Right ventricle myocardium superior (tissue), 1 donor: ENCODE measurements around the gene OR56A5. TPM values are rescaled to one million over a fixed set of nuclear protein-coding genes. Genes with fewer than 3 reads are reported as not detected.

Experiments used
- ATAC-seq: fragments of 200-7000 bp; cut with Tn5 transposase; one replicate; pipeline ENCODE4 v1.9.1; 2020; ENCODE audit warnings: mild to moderate bottlenecking; ENCODE audit not compliant: poor library complexity
- DNase-seq: peaks from one replicate; pipeline ENCODE4 v3.0.0-alpha.2; 2020
- intact Hi-C: fragments of 100-400 bp; cut with DNase I; formaldehyde crosslinking; loops from one replicate; pipeline ENCODE4 v1.11.2; 2022
- total RNA-seq: library from RNA; stranded (reverse); fragmentation: NEBNext Ultra II Directional; extraction: Animal tissue kit (Norgen Biotek cat#: 25700); gene quantifications from one replicate; pipeline ENCODE4 v1.2.1, GENCODE V29; 2021
- donor health status: DM: no; HTN: yes; CAD: no; lungs with severe emphysema.

OR56A5 gene
- total RNA-seq, 1 donor from 2014 or later = not detected

- DNase-seq = no peak
- ATAC-seq = no peak
- intact Hi-C loops = no loop called here
These were observed 30.3 kb downstream of the OR56A5 start for GRCh38 chr11:5937868-5938602.

GRCh38 chr11:5933116-5933515 lies 35.2 kb downstream of the OR56A5 start:
- ATAC-seq = no peak
- intact Hi-C loops = no loop called here
- no peak for DNase-seq

- ATAC-seq (no peak), DNase-seq (no peak)
- intact Hi-C loops = no loop called here
These were observed 35.6 kb downstream of the OR56A5 start for GRCh38 chr11:5932671-5933070.

GRCh38 chr11:5931061-5931460 lies 37.2 kb downstream of the OR56A5 start:
- intact Hi-C loops = no loop called here
- ATAC-seq (no peak), DNase-seq (no peak)

GRCh38 chr11:5930614-5931013 lies 37.7 kb downstream of the OR56A5 start:
- intact Hi-C loops = no loop called here
- DNase-seq (no peak), ATAC-seq (no peak)

GRCh38 chr11:5929571-5930368 lies 38.5 kb downstream of the OR56A5 start:
- ATAC-seq = no peak
- intact Hi-C loops = no loop called here
- DNase-seq = no peak

- no peak for DNase-seq
- no peak for ATAC-seq
- intact Hi-C loops = no loop called here
These were observed 39.5 kb downstream of the OR56A5 start for GRCh38 chr11:5928811-5929210.

GRCh38 chr11:5928271-5928670 lies 40.0 kb downstream of the OR56A5 start:
- intact Hi-C loops = no loop called here
- ATAC-seq (no peak), DNase-seq (no peak)

- intact Hi-C loops = no loop called here
- DNase-seq = no peak
- no peak for ATAC-seq
These were observed 44.5 kb downstream of the OR56A5 start for GRCh38 chr11:5923794-5924193.

- no peak for DNase-seq
- intact Hi-C loops = no loop called here
These were observed 44.9 kb downstream of the OR56A5 start for GRCh38 chr11:5923427-5923776.

GRCh38 chr11:5922749-5923426 lies 45.4 kb downstream of the OR56A5 start:
- intact Hi-C loops = no loop called here
- ATAC-seq (no peak), DNase-seq (no peak)

More at GRCh38 chr11:5923427-5923776, 44.9 kb downstream of the OR56A5 start:
- ATAC-seq = no peak

Other genes starting within 250 kb of the OR56A5 start
- gene OR56B1, start 232.0 kb downstream of the OR56A5 start, total RNA-seq = not detected
- gene OR52N4, start 214.3 kb downstream of the OR56A5 start, total RNA-seq = not detected
- gene OR52N5, start 185.1 kb downstream of the OR56A5 start, total RNA-seq = not detected
- gene OR52N1, start 177.2 kb downstream of the OR56A5 start, total RNA-seq = not detected
- not detected for gene OR52N2, start 159.6 kb downstream of the OR56A5 start, total RNA-seq
- gene OR52E6, start 126.6 kb downstream of the OR56A5 start, total RNA-seq = not detected
- not detected for gene OR52E8, start 110.8 kb downstream of the OR56A5 start, total RNA-seq
- not detected for gene OR52E4, start 87.9 kb downstream of the OR56A5 start, total RNA-seq
- gene OR52E5, start 75.3 kb downstream of the OR56A5 start, total RNA-seq = not detected
- not detected for gene OR56A3, start 26.2 kb downstream of the OR56A5 start, total RNA-seq
- gene OR52L1, start 18.5 kb upstream of the OR56A5 start, total RNA-seq = not detected
- not detected for gene OR56A4, start 38.5 kb upstream of the OR56A5 start, total RNA-seq
- gene OR56A1, start 62.3 kb upstream of the OR56A5 start, total RNA-seq = not detected
- gene OR56B4, start 139.2 kb upstream of the OR56A5 start, total RNA-seq = not detected
- not detected for gene OR52B2, start 201.8 kb upstream of the OR56A5 start, total RNA-seq
- not detected for gene OR52W1, start 230.7 kb upstream of the OR56A5 start, total RNA-seq
- not detected for gene C11orf42, start 237.1 kb upstream of the OR56A5 start, total RNA-seq